WERI-Rb-1 (cell line): ENCODE results near the gene RPL14.

Experiments
- DNase-seq: peaks from one replicate; pipeline ENCODE4 v3.0.0-alpha.2; 2020
- H3K27ac ChIP-seq: fragments of 250-450 bp; sonication (Bioruptor Pico); 2 replicates; pipeline ENCODE4 v1.5.1; 2020; ENCODE audit warnings: mild to moderate bottlenecking, moderate library complexity
- H3K27me3 ChIP-seq: fragments of 250-450 bp; sonication (Bioruptor Pico); 2 replicates; pipeline ENCODE4 v1.5.1; 2021; ENCODE audit warnings: mild to moderate bottlenecking, low read depth, moderate library complexity; ENCODE audit not compliant: insufficient read depth, severe bottlenecking
- H3K36me3 ChIP-seq: fragments of 250-450 bp; sonication (Bioruptor Pico); 2 replicates; pipeline ENCODE4 v1.5.1; 2020; ENCODE audit warnings: mild to moderate bottlenecking, moderate library complexity
- H3K4me3 ChIP-seq: 2 replicates; pipeline ENCODE4 v1.5.1; 2011; ENCODE audit warnings: low read depth, mild to moderate bottlenecking, control low read depth, low read length
- H3K9me3 ChIP-seq: fragments of 250-450 bp; sonication (Bioruptor Pico); 2 replicates; pipeline ENCODE4 v1.5.1; 2021; ENCODE audit warnings: mild to moderate bottlenecking, moderate library complexity; ENCODE audit not compliant: severe bottlenecking
- TF ChIP-seq, protein P1 (sequence below): IDR thresholded peaks from 2 replicates; pipeline ENCODE4 v1.5.1; 2011; ENCODE audit warnings: low read depth, mild to moderate bottlenecking, control low read depth, inconsistent platforms, low read length

Gene RPL14

GRCh38 chr3:40451551-40451950 is 5.6 kb upstream of the RPL14 start:
- TF ChIP-seq, protein P1, sequence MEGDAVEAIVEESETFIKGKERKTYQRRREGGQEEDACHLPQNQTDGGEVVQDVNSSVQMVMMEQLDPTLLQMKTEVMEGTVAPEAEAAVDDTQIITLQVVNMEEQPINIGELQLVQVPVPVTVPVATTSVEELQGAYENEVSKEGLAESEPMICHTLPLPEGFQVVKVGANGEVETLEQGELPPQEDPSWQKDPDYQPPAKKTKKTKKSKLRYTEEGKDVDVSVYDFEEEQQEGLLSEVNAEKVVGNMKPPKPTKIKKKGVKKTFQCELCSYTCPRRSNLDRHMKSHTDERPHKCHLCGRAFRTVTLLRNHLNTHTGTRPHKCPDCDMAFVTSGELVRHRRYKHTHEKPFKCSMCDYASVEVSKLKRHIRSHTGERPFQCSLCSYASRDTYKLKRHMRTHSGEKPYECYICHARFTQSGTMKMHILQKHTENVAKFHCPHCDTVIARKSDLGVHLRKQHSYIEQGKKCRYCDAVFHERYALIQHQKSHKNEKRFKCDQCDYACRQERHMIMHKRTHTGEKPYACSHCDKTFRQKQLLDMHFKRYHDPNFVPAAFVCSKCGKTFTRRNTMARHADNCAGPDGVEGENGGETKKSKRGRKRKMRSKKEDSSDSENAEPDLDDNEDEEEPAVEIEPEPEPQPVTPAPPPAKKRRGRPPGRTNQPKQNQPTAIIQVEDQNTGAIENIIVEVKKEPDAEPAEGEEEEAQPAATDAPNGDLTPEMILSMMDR: no peak
- no peaks in the 10 kb centered on the region for H3K36me3 ChIP-seq
- no peak overlapping the region for H3K4me3 ChIP-seq
- no peaks in the 10 kb centered on the region for H3K27me3 ChIP-seq
- no peaks in the 10 kb centered on the region for H3K9me3 ChIP-seq
- no peak overlapping the region for H3K27ac ChIP-seq
- no peak for DNase-seq

- Histone ChIP-seq H3K4me3 (peak overlapping the region; percentile 79), H3K27me3 (no peaks in the 10 kb centered on the region), H3K27ac (no peak overlapping the region), H3K36me3 (no peaks in the 10 kb centered on the region; the same call in 1 of the 2 replicates), H3K9me3 (no peaks in the 10 kb centered on the region)
- TF ChIP-seq, protein P1: no peak
- no peak for DNase-seq
Measured at GRCh38 chr3:40452057-40452456, 5.1 kb upstream of the RPL14 start.

DNA sequence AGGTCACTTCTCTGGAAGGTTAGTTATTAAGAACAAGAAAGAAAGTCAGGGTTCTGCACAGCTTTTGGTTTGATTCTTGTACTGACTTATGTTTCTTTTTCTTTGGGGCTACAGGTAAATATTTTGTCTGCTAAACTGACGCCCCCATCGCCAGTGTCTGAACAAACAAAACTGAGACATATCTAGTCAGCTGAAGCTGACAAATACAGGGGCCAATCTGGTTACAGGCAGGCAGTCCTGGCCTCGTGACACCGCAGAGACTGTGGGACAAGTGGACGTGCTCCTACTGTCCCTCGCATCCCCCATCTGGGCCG is 4.6 kb upstream of the RPL14 start:
- H3K36me3 ChIP-seq: peaks cover 4% of the 10 kb centered on the region
- TF ChIP-seq, protein P1: no peak
- H3K9me3 ChIP-seq: no peaks in the 10 kb centered on the region
- DNase-seq: no peak
- H3K27me3 ChIP-seq: no peaks in the 10 kb centered on the region
- H3K4me3 ChIP-seq: peak overlapping the region; percentile 79
- peak overlapping the region; percentile 76 for H3K27ac ChIP-seq

DNA sequence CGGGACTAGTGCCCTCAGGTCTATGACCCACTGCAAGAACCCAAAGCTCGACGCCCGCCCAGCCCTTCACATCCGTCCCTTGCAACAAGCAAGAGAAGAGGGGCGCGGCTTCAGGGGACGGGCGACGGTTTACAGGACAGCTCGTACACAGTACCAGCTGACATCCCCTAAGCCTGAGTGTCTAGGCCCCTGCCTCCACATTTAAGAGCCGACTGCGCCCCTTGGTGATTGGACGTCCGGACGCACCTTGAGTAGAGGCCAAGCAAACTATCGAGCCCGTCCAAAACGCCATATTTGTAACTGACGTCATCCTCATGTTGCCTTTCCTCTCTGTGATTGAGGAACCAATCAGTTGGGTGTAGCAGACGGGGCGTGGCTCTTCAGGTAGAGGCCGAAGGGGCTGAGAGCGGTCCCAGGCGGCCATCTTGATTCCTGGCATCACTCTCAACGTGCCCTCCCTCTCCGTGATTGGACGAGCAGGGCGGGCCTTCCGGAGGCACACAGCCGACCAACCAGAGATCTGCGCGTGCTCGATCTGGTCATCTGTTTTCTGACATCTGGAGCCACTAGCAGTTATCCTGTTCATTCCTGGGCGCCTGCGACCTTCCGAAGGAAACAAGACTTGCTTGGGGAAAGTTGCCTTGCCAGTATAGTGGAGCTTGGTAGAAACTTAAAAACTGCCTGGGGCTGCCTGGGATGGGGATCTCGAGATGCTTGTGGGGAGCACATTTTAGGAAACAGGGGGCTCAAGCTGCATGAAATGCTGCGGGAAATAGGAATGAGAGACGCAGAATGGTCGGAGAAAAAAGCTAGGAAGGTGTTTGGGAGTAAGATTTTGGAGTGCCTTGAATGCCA is 4.0 kb upstream of the RPL14 start:
- DNase-seq: peak; percentile 98
- H3K27me3 ChIP-seq: no peaks in the 10 kb centered on the region
- peaks cover 10% of the 10 kb centered on the region for H3K36me3 ChIP-seq
- H3K27ac ChIP-seq: peak overlapping the region; percentile 76
- TF ChIP-seq, protein P1: no peak
- H3K9me3 ChIP-seq: no peaks in the 10 kb centered on the region
- H3K4me3 ChIP-seq: peak overlapping the region; percentile 79

DNA sequence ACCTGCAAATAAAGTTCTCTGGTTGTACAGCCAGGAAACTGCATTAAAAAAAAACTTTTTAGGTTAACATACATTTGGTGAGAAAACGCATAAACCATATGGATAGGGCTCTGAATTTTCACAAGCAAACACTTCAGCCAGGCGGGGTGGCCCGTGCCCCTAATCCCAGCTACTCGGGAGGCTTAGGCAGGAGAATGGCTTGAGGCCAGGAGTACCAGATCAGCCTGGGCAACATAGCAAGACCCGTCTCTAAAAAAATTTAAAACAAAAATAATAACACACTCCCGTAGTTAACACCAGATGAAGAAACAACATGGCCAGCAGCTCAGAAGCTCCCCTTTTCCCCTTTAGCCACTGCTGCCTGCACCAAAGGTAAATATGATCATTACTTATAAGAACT is 3.2 kb upstream of the RPL14 start:
- DNase-seq: no peak
- H3K27me3 ChIP-seq: no peaks in the 10 kb centered on the region
- no peaks in the 10 kb centered on the region for H3K9me3 ChIP-seq
- peak overlapping the region; percentile 74 for H3K27ac ChIP-seq
- H3K4me3 ChIP-seq: peak overlapping the region; percentile 79
- TF ChIP-seq, protein P1: no peak
- peaks cover 18% of the 10 kb centered on the region for H3K36me3 ChIP-seq

DNA sequence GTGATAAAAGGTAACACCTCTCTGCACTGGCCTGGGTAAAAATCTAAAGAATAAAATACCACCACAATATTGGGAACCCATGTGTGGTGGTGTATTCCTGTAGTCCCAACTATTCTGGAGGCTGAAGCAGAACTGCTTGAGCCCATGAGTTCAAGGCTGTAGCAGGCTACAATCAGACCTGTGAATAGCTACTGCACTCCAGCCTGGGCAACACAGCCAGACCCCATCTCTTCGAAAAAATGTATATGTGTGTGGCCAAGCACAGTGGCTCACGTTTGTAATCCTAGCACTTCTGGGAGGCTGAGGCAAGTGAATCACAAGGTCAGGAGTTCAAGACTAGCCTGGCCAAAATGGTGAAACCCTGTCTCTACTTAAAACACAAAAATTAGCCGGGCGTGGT is 1.8 kb upstream of the RPL14 start:
- Histone ChIP-seq H3K4me3 (no peak overlapping the region), H3K27me3 (no peaks in the 10 kb centered on the region), H3K27ac (no peak overlapping the region), H3K36me3 (peaks cover 32% of the 10 kb centered on the region), H3K9me3 (no peaks in the 10 kb centered on the region)
- TF ChIP-seq, protein P1: no peak
- DNase-seq: no peak
